Upper lobe of left lung (tissue), 6 donors: Measurements from ENCODE around the gene PDE11A. TPM values are rescaled to one million over a fixed set of nuclear protein-coding genes. Genes with fewer than 3 reads are reported as not detected.

ENCODE experiments used
- ATAC-seq, 2 donors: fragments of 200-7000 bp; cut with Tn5 transposase; one replicate each; pipeline ENCODE4 v1.9.1; 2022; ENCODE audit warnings: mild to moderate bottlenecking in 2 of 2, moderate library complexity in 2 of 2; ENCODE audit not compliant: low FRiP score in 2 of 2
- DNase-seq, 2 donors: peaks; one replicate each; pipeline ENCODE4 v3.0.0-alpha.2; 2019 to 2020
- H3K27ac ChIP-seq, 4 donors: fragments of 200-600 bp; sonication (generic); one replicate each; pipeline ENCODE4 v1.5.1; 2016 to 2019
- H3K27me3 ChIP-seq, 4 donors: fragments of 200-600 bp; sonication (generic); one replicate each; pipeline ENCODE4 v1.5.1; 2017 to 2019
- H3K36me3 ChIP-seq, 4 donors: fragments of 200-600 bp; sonication (generic); one replicate each; pipeline ENCODE4 v1.5.1; 2016 to 2019
- H3K4me1 ChIP-seq, 4 donors: fragments of 200-600 bp; sonication (generic); one replicate each; pipeline ENCODE4 v1.5.1; 2018 to 2019
- H3K4me3 ChIP-seq, 4 donors: fragments of 200-600 bp; sonication (generic); one replicate each; pipeline ENCODE4 v1.5.1; 2017 to 2019; ENCODE audit warnings: mild to moderate bottlenecking in 2 of 4, moderate library complexity in 1 of 4
- H3K9me3 ChIP-seq, 4 donors: fragments of 200-600 bp; sonication (generic); one replicate each; pipeline ENCODE4 v1.5.1; 2018 to 2019
- CTCF ChIP-seq, 6 experiments: fragments of 450-650 bp in 4 of 6; fragments of 200-600 bp in 2 of 6; sonication (generic) in 2 of 6; IDR thresholded peaks; one replicate each; pipeline ENCODE4 v1.5.1; 2016 to 2019; ENCODE audit warnings: antibody characterized with exemption in 6 of 6
- EP300 ChIP-seq, 4 donors: sonication (generic); formaldehyde crosslinking; IDR thresholded peaks; one replicate each; pipeline ENCODE4 v1.5.1; 2017; ENCODE audit warnings: antibody characterized with exemption in 4 of 4, control low read depth in 2 of 4
- POLR2A ChIP-seq, 4 donors: fragments of 450-650 bp; IDR thresholded peaks; one replicate each; pipeline ENCODE4 v1.5.1; 2016 to 2017; ENCODE audit warnings: antibody characterized with exemption in 4 of 4, mild to moderate bottlenecking in 2 of 4
- POLR2AphosphoS5 ChIP-seq, 2 donors: sonication (generic); formaldehyde crosslinking; IDR thresholded peaks; one replicate each; pipeline ENCODE4 v1.5.1; 2017; ENCODE audit warnings: antibody characterized with exemption in 2 of 2
- WGBS, 2 donors: methylation state at CpG; one replicate each; pipeline ENCODE4 v1.1.5; 2017 to 2018; 5-methylcytosine and 5-hydroxymethylcytosine counted together
- total RNA-seq, 6 donors: library from RNA; depleted of rRNA in 4 of 6; stranded (reverse); fragments of >200 nt in 4 of 6; gene quantifications; one replicate each; pipeline versions ENCODE4 v1.1.0 to v1.2.1, GENCODE V29; 2016 to 2021
- donor health status: DM: no; HTN: no; CAD: no; lungs with moderate emphysema.
- donor health status: DM: no; HTN: yes; CAD: no; lungs with severe emphysema.

Gene PDE11A
- total RNA-seq, 6 donors from 2014 or later = 0.03 to 0.57 (median 0.33) TPM; not detected in 3

GRCh38 chr2:177832611-177833433, 239.8 kb downstream of the PDE11A start:
- TF ChIP-seq CTCF (IDR thresholded peaks at IDR 0.05) = no peak
- no peak for TF ChIP-seq POLR2A (IDR thresholded peaks at IDR 0.05)
- TF ChIP-seq POLR2AphosphoS5 (IDR thresholded peaks at IDR 0.05) = no peak
- no peak for TF ChIP-seq EP300 (IDR thresholded peaks at IDR 0.05)
- ATAC-seq (no peak), DNase-seq (no peak)
- H3K27ac ChIP-seq = no peak overlapping the region
- peaks cover 0 to 13% (median 0%) of the 10 kb centered on the region in 4 donors for H3K9me3 ChIP-seq
- no peak overlapping the region for H3K4me3 ChIP-seq
- WGBS, 2 donors = 69 to 81% methylated on average over 6 of the region's 6 CpGs
- H3K36me3 ChIP-seq = no peaks in the 10 kb centered on the region
- no peaks in the 10 kb centered on the region for H3K27me3 ChIP-seq
- no peaks in the 10 kb centered on the region for H3K4me1 ChIP-seq

- Histone ChIP-seq H3K4me1 (no peaks in the 10 kb centered on the region), H3K27me3 (no peaks in the 10 kb centered on the region), H3K9me3 (peaks cover 0 to 12% (median 0%) of the 10 kb centered on the region in 4 donors), H3K27ac (no peak overlapping the region), H3K36me3 (no peaks in the 10 kb centered on the region), H3K4me3 (no peak overlapping the region)
- DNase-seq (no peak), ATAC-seq (no peak)
- TF ChIP-seq POLR2A (IDR thresholded peaks at IDR 0.05) = no peak
- TF ChIP-seq POLR2AphosphoS5 (IDR thresholded peaks at IDR 0.05) = no peak
- no peak for TF ChIP-seq EP300 (IDR thresholded peaks at IDR 0.05)
- no peak for TF ChIP-seq CTCF (IDR thresholded peaks at IDR 0.05)
- WGBS, 2 donors = 93 to 97% methylated on average over 1 of the region's 1 CpG
Observed at GRCh38 chr2:177830881-177831386, 241.6 kb downstream of the PDE11A start.

GRCh38 chr2:177828557-177828956, 244.0 kb downstream of the PDE11A start:
- 94% methylated on average over 1 of the region's 1 CpG for WGBS, 2 donors
- H3K36me3 ChIP-seq = no peaks in the 10 kb centered on the region
- DNase-seq (no peak), ATAC-seq (no peak)
- TF ChIP-seq POLR2A (IDR thresholded peaks at IDR 0.05) (no peak), POLR2AphosphoS5 (IDR thresholded peaks at IDR 0.05) (no peak), EP300 (IDR thresholded peaks at IDR 0.05) (no peak), CTCF (IDR thresholded peaks at IDR 0.05) (no peak)
- no peak overlapping the region for H3K27ac ChIP-seq
- no peak overlapping the region for H3K4me3 ChIP-seq
- H3K4me1 ChIP-seq = no peaks in the 10 kb centered on the region
- H3K27me3 ChIP-seq = no peaks in the 10 kb centered on the region
- H3K9me3 ChIP-seq = peaks cover 0 to 4% (median 0%) of the 10 kb centered on the region in 4 donors

- TF ChIP-seq POLR2AphosphoS5 (IDR thresholded peaks at IDR 0.05) = no peak
- TF ChIP-seq CTCF (IDR thresholded peaks at IDR 0.05) = no peak
- TF ChIP-seq POLR2A (IDR thresholded peaks at IDR 0.05) = no peak
- TF ChIP-seq EP300 (IDR thresholded peaks at IDR 0.05) = no peak
- H3K27ac ChIP-seq = no peak overlapping the region
- H3K36me3 ChIP-seq = no peaks in the 10 kb centered on the region
- WGBS, 2 donors = 85 to 92% methylated on average over 2 of the region's 2 CpGs
- no peaks in the 10 kb centered on the region for H3K27me3 ChIP-seq
- ATAC-seq = no peak
- DNase-seq = no peak
- H3K4me1 ChIP-seq = no peaks in the 10 kb centered on the region
- H3K4me3 ChIP-seq = no peak overlapping the region
- no peaks in the 10 kb centered on the region for H3K9me3 ChIP-seq
Observed at GRCh38 chr2:177826897-177827296, 245.7 kb downstream of the PDE11A start.
